Common myeloid progenitor, CD34-positive (primary cell): ENCODE data around the gene NEURL1.
"Not testable (repeated sequence)": the region's sequence is repeated elsewhere in the genome, so short reads cannot be mapped to it uniquely, and the experiment has no call there.

Experiments
- CTCF ChIA-PET: fragments of 350-600 bp; sonication (Branson Sonifier 250); formaldehyde crosslinking; loops from one replicate; lab custom pipeline; 2021; ENCODE audit warnings: antibody characterized with exemption; lab: Charles Lee
- POLR2A ChIA-PET: fragments of 350-600 bp; sonication (Branson Sonifier 250); formaldehyde crosslinking; loops from one replicate; lab custom pipeline; 2021; ENCODE audit warnings: antibody characterized with exemption; lab: Charles Lee
- DNase-seq, 3 donors: peaks; one replicate each; pipeline versions ENCODE4 v3.0.0 to v3.0.0-alpha.2; 2013
- H3K27ac ChIP-seq, 2 experiments: 1 replicate in 1 of 2; 2 replicates in 1 of 2; pipeline ENCODE4 v1.7.0; 2013; ENCODE audit warnings: inconsistent platforms in 2 of 2, low read length in 2 of 2, mild to moderate bottlenecking in 2 of 2, low read depth in 1 of 2, moderate library complexity in 1 of 2; ENCODE audit not compliant: severe bottlenecking in 2 of 2, insufficient read depth in 1 of 2, poor library complexity in 1 of 2
- H3K27me3 ChIP-seq, 5 experiments: replicated peaks in 2 of 5; 1 replicate in 3 of 5; 2 replicates in 2 of 5; pipeline versions ENCODE4 v1.6.1 to v1.7.0; 2013; ENCODE audit warnings: low read length in 4 of 5, mild to moderate bottlenecking in 2 of 5, moderate library complexity in 2 of 5, inconsistent platforms in 1 of 5; ENCODE audit not compliant: insufficient read depth in 5 of 5, control insufficient read depth in 4 of 5
- H3K36me3 ChIP-seq, 4 experiments: 1 replicate in 2 of 4; 2 replicates in 2 of 4; pipeline versions ENCODE4 v1.6.1 to v1.7.0; 2013; ENCODE audit warnings: low read length in 3 of 4, control low read depth in 1 of 4, mild to moderate bottlenecking in 1 of 4; ENCODE audit not compliant: control insufficient read depth in 4 of 4, insufficient read depth in 4 of 4
- H3K4me1 ChIP-seq, 4 experiments: 1 replicate in 3 of 4; 2 replicates in 1 of 4; pipeline versions ENCODE4 v1.6.1 to v1.7.1; 2013; ENCODE audit warnings: low read length in 3 of 4, mild to moderate bottlenecking in 3 of 4, control low read depth in 1 of 4, inconsistent platforms in 1 of 4, moderate library complexity in 1 of 4; ENCODE audit not compliant: control insufficient read depth in 4 of 4, insufficient read depth in 4 of 4; ENCODE audit errors: control extremely low read depth in 1 of 4
- H3K4me3 ChIP-seq, 7 experiments: 1 replicate in 4 of 7; 2 replicates in 3 of 7; pipeline versions ENCODE4 v1.5.1 to v1.7.0; 2013; ENCODE audit warnings: mild to moderate bottlenecking in 7 of 7, low read length in 6 of 7, moderate library complexity in 6 of 7, inconsistent platforms in 2 of 7, low read depth in 2 of 7, control low read depth in 1 of 7; ENCODE audit not compliant: insufficient read depth in 4 of 7, control insufficient read depth in 1 of 7; ENCODE audit errors: extremely low read depth in 1 of 7
- H3K9me3 ChIP-seq, 5 experiments: 1 replicate in 4 of 5; 2 replicates in 1 of 5; pipeline versions ENCODE4 v1.6.1 to v1.7.1; 2013; ENCODE audit warnings: low read length in 4 of 5, mild to moderate bottlenecking in 2 of 5, inconsistent platforms in 1 of 5, low read depth in 1 of 5, moderate library complexity in 1 of 5; ENCODE audit not compliant: control insufficient read depth in 4 of 5, insufficient read depth in 2 of 5; ENCODE audit errors: control extremely low read depth in 1 of 5
- WGBS: methylation state at CpG from one replicate; pipeline ENCODE4 v1.1.5; 2013; ENCODE audit not compliant: insufficient coverage; 5-methylcytosine and 5-hydroxymethylcytosine counted together

Gene NEURL1

GRCh38 chr10:103478671-103479070 is 14.8 kb upstream of the NEURL1 start:
- ChIA-PET POLR2A (no interaction called here), CTCF (interaction anchor here (1.2 to 12.8 kb wide), 3 partner anchors 8 to 62 kb away, joined by 3 to 157 read pairs (median 76); partner anchors contain the start of gene CALHM2)
- Histone ChIP-seq H3K9me3 (no peaks in the 10 kb centered on the region), H3K27ac (no peak overlapping the region), H3K4me3 (no peak overlapping the region), H3K4me1 (peaks cover 0 to 20% (median 7%) of the 10 kb centered on the region in 4 experiments), H3K36me3 (no peaks in the 10 kb centered on the region), H3K27me3 (no peaks in the 10 kb centered on the region)
- no peak for DNase-seq
- 96% methylated on average over 22 of the region's 22 CpGs for WGBS

GRCh38 chr10:103479135-103479534 is 14.4 kb upstream of the NEURL1 start, which contains the start of gene CALHM3:
TSS of gene CALHM3 (minus strand) at chr10:103479240. CDS start at chr10:103479032, 208 bp downstream.
- CTCF ChIA-PET: interaction anchor here (1.2 to 12.8 kb wide), 3 partner anchors 9 to 62 kb away, joined by 3 to 157 read pairs (median 76); partner anchors contain the start of gene CALHM2
- WGBS: 90% methylated on average over 5 of the region's 7 CpGs
- Histone ChIP-seq H3K27me3 (no peaks in the 10 kb centered on the region), H3K36me3 (no peaks in the 10 kb centered on the region), H3K27ac (no peak within 1 kb of the TSS), H3K9me3 (no peaks in the 10 kb centered on the region), H3K4me3 (no peak within 1 kb of the TSS), H3K4me1 (peaks cover 0 to 19% (median 7%) of the 10 kb centered on the region in 4 experiments)
- no peak for DNase-seq
- POLR2A ChIA-PET: no interaction called here

GRCh38 chr10:103480521-103480920 is 13.0 kb upstream of the NEURL1 start:
- POLR2A ChIA-PET: no interaction called here
- 97% methylated on average over 4 of the region's 5 CpGs for WGBS
- Histone ChIP-seq H3K27ac (no peak overlapping the region), H3K36me3 (no peaks in the 10 kb centered on the region), H3K4me3 (no peak overlapping the region), H3K27me3 (no peaks in the 10 kb centered on the region), H3K9me3 (no peaks in the 10 kb centered on the region), H3K4me1 (peaks cover 0 to 19% (median 7%) of the 10 kb centered on the region in 4 experiments)
- no peak for DNase-seq
- CTCF ChIA-PET: interaction anchor here (1.0 to 12.8 kb wide), 6 partner anchors 9 to 64 kb away, joined by 3 to 157 read pairs (median 5); partner anchors contain the start of genes CALHM2 and NEURL1

GRCh38 chr10:103481974-103482531 is 11.5 kb upstream of the NEURL1 start:
- POLR2A ChIA-PET: interaction anchor here (1.1 kb wide), 1 partner anchor 11 kb away, joined by 3 read pairs; no protein-coding TSS in a partner anchor
- CTCF ChIA-PET: interaction anchor here (1.0 to 12.8 kb wide), 7 partner anchors 9 to 130 kb away, joined by 3 to 157 read pairs (median 10); partner anchors contain the start of gene CALHM2
- peak; percentile 84 to 90 (median 86) for DNase-seq
- Histone ChIP-seq H3K9me3 (no peaks in the 10 kb centered on the region), H3K4me3 (no peak overlapping the region), H3K4me1 (peaks cover 0 to 7% (median 0%) of the 10 kb centered on the region in 4 experiments), H3K36me3 (no peaks in the 10 kb centered on the region), H3K27me3 (no peaks in the 10 kb centered on the region), H3K27ac (no peak overlapping the region)
- 55% methylated on average over 10 of the region's 12 CpGs for WGBS

GRCh38 chr10:103486635-103487409 is 6.7 kb upstream of the NEURL1 start:
- H3K9me3 ChIP-seq, H3K27ac ChIP-seq, H3K4me1 ChIP-seq, POLR2A ChIA-PET, H3K4me3 ChIP-seq, H3K27me3 ChIP-seq, H3K36me3 ChIP-seq, DNase-seq: not testable (repeated sequence)
- CTCF ChIA-PET: interaction anchor here (0.9 to 5.3 kb wide), 12 partner anchors 9 to 106 kb away, joined by 3 to 147 read pairs (median 4); no protein-coding TSS in a partner anchor
- WGBS: 98% methylated on average over 7 of the region's 8 CpGs

GRCh38 chr10:103487410-103487708 is 6.1 kb upstream of the NEURL1 start:
- Histone ChIP-seq H3K4me3 (no peak overlapping the region), H3K9me3 (no peaks in the 10 kb centered on the region), H3K27ac (no peak overlapping the region), H3K4me1 (peaks cover 0 to 3% (median 1%) of the 10 kb centered on the region in 4 experiments), H3K27me3 (peaks cover 0 to 6% (median under 1%) of the 10 kb centered on the region in 5 experiments), H3K36me3 (no peaks in the 10 kb centered on the region)
- ChIA-PET POLR2A (no interaction called here), CTCF (interaction anchor here (1.6 to 5.3 kb wide), 3 partner anchors 11 to 71 kb away, joined by 3 to 147 read pairs (median 27); no protein-coding TSS in a partner anchor)
- WGBS: 100% methylated on average over 1 of the region's 2 CpGs
- no peak for DNase-seq
